22Rv1 (cell line): Measurements from ENCODE around the gene BTG3.

ENCODE experiments used
- H3K27ac ChIP-seq: fragments of 450-650 bp; 2 replicates; pipeline ENCODE4 v1.5.1; 2017
- ZFX ChIP-seq: fragments of 450-650 bp; IDR thresholded peaks from 2 replicates; pipeline ENCODE4 v1.6.1; 2017; ENCODE audit warnings: antibody characterized with exemption, borderline replicate concordance
- TF ChIP-seq, protein P1 (sequence below): fragments of 450-650 bp; IDR thresholded peaks from 2 replicates; pipeline ENCODE4 v1.5.1; 2017; ENCODE audit warnings: mild to moderate bottlenecking

Gene BTG3

DNA sequence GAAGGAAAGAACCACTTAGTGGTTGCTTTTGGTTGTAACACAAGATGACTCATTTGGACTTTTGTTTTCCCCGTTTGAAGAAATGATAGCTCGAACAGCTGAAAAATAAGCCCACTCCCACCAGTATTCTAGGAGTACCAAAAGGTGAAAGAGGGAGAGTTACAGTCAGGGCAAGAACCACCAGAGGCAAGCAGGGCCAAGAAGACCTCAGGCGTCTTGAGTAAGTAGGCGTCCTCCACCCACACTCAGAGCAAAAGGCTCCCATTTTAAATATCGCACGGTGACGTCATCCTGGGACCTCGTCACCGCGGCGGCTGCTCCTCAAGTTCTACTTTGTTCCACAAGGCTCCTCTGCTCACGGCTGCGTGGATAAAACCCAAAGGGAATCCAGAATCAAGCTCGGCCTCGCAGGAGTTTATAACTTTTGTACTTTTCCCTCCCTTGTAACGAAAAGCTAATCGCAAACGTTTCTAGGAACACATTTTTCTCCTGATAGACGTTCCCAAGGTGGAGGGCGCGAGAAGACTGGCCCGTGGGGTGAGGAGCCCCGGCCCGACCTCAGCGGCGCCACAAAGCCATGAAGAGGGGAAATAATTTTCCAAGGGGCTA is 1.2 kb downstream of the BTG3 start:
- TF ChIP-seq ZFX = no peak
- TF ChIP-seq, protein P1, sequence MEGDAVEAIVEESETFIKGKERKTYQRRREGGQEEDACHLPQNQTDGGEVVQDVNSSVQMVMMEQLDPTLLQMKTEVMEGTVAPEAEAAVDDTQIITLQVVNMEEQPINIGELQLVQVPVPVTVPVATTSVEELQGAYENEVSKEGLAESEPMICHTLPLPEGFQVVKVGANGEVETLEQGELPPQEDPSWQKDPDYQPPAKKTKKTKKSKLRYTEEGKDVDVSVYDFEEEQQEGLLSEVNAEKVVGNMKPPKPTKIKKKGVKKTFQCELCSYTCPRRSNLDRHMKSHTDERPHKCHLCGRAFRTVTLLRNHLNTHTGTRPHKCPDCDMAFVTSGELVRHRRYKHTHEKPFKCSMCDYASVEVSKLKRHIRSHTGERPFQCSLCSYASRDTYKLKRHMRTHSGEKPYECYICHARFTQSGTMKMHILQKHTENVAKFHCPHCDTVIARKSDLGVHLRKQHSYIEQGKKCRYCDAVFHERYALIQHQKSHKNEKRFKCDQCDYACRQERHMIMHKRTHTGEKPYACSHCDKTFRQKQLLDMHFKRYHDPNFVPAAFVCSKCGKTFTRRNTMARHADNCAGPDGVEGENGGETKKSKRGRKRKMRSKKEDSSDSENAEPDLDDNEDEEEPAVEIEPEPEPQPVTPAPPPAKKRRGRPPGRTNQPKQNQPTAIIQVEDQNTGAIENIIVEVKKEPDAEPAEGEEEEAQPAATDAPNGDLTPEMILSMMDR = no peak
- H3K27ac ChIP-seq = peak overlapping the region; percentile 68

DNA sequence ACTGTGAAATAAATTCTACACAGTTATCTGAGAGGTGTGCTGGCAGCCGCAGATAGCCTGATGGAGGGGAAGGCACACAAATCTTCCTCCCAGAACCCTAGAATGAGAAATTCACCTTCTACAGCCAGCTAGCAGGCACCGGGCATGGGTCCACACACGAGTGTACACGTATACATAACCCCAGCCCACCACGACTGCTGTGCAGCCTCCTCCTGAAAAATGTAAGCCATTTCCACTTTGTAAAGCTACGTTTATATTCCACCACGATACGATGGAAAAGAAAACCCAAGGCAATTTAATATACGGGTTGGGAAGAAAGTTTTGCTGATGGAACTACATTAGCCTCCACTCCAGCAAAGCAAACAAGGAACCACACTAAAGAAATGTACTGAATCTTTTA is 1.8 kb downstream of the BTG3 start:
- TF ChIP-seq, protein P1 = no peak
- no peak for TF ChIP-seq ZFX
- peak overlapping the region; percentile 68 for H3K27ac ChIP-seq

DNA sequence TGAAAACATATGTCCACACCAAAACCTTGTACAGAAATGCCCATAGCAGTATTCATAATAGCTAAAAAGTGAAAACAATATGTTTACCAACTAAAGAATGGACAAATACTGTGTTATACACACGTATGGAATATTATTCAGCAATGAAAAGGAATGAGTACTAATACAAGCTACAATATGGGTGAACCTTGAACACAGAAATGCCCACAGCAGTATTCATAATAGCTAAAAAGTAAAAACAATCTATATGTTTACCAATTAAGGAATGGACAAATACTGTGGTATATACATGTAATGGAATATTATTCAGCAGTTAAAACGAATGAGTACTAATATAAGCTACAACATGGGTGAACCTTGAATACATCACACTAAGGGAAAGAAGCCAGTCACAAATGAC is 3.0 kb downstream of the BTG3 start:
- TF ChIP-seq, protein P1 = no peak
- no peak for TF ChIP-seq ZFX
- H3K27ac ChIP-seq = no peak overlapping the region

DNA sequence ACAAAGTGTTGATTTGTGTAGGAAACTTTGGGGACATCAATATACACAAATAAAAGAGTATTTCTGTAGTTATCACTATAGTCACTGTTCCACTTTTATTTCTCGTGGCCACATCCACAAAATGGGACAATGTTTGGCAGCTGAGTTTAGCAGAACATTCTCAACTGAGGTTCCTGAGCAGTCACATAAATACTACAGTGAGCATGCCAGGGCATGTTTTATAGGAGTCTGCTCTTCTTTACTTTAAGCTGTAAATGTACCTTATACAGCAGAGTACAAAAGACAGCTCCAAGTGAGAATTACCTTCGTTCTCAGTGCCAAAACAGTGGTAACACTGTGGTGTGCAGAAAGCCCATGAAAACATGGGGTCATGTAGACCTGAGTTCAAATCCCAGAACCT is 5.0 kb downstream of the BTG3 start:
- peak overlapping the region; percentile 44 for H3K27ac ChIP-seq
- TF ChIP-seq ZFX = no peak
- TF ChIP-seq, protein P1 = no peak

DNA sequence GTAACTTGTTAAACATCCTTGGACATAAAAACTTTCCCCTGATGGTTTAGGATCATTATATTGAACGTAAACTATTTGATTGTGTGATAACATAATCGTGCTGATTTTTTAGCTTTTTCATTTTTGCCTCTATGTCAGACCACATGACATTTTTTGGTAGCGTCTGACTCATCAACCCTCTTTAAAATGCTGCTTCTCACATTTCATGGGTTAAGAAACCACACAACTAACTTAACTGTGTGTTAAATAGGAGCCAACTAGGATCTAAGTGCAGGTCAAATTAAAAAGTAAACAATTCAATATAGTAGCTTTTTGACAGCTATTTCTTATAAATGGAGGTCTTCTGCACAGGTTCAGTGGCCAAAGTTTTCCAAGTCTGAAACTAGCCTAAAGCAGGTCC is 9.8 kb downstream of the BTG3 start:
- H3K27ac ChIP-seq = no peak overlapping the region
- no peak for TF ChIP-seq ZFX
- TF ChIP-seq, protein P1 = no peak

DNA sequence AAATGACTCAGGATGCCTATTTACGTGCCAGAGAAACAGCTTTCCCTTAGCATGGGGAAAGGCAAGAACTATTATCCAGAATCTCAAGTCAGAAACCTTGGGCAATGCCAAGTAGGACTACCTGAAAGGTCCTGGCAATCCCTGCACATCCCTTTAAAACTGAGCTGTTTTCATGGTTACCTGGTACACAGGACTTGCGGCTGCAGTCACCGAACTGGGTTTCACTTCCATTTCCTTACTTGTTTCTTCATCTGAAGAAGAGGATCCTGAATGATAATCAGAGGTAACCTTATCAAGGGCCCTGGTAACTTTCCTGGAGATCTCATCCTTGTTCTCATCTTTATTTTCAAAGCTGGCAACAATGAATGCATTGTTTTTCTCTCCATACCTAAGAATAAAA is 14.3 kb downstream of the BTG3 start:
- no peak overlapping the region for H3K27ac ChIP-seq
- TF ChIP-seq ZFX = no peak
- TF ChIP-seq, protein P1 = no peak

DNA sequence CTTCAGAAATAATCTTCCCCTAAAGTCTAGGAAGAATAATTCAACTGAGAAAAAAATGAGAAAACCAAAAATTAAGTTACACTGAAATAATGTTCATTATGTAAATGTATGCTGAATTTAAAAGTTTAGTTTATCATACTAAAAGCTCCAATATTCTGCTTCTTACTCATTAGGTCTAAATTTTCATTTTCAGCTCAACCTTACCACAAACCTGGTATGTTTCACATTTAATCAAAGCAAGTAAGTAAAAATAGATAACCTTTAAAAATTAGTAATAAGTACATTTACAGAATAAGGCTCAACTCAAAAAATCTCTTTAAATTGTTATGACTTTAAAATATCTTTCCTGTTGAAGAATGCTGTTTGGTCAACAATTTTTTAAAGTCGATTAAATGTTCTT is 15.0 kb downstream of the BTG3 start:
- no peak for TF ChIP-seq ZFX
- TF ChIP-seq, protein P1 = no peak
- no peak overlapping the region for H3K27ac ChIP-seq
